OCI-LY1 (cell line): ENCODE data around the gene CYB5R2.

ENCODE experiments used
- EZH2 ChIP-seq: fragments of 200-600 bp; sonication (generic), shearing (Covaris generic); IDR thresholded peaks from 2 replicates; pipeline ENCODE4 v1.8.0; 2017; ENCODE audit warnings: borderline replicate concordance, mixed run types, mild to moderate bottlenecking, antibody characterized with exemption, low read length, moderate library complexity, mixed read lengths
- TF ChIP-seq, protein P1 (sequence below): fragments of 200-600 bp; sonication (generic), shearing (Covaris generic); IDR thresholded peaks from 2 replicates; pipeline ENCODE4 v1.5.1; 2017; ENCODE audit warnings: mild to moderate bottlenecking, antibody characterized with exemption, low read length, moderate library complexity, mixed read lengths

DNA sequence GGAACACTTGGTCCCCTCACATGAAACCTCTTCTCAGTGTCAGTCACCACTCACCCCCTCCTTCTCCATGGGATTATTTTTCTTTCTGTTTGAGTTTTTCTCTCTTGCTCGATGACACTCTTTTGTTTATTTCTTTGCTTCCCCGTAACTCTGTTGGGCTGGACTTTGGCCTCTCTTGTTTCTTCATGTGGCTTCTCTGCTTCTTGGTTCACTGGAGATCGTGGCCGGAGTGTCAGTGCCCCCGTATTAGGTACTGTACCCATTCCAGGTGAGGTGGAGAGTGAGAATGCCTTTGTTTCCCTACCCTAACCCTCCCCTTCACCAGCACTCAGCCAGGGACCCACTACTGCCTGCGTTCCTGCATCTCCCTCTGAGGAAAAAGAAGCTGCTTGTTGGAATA is 32.5 kb downstream of the CYB5R2 start:
- TF ChIP-seq, protein P1, sequence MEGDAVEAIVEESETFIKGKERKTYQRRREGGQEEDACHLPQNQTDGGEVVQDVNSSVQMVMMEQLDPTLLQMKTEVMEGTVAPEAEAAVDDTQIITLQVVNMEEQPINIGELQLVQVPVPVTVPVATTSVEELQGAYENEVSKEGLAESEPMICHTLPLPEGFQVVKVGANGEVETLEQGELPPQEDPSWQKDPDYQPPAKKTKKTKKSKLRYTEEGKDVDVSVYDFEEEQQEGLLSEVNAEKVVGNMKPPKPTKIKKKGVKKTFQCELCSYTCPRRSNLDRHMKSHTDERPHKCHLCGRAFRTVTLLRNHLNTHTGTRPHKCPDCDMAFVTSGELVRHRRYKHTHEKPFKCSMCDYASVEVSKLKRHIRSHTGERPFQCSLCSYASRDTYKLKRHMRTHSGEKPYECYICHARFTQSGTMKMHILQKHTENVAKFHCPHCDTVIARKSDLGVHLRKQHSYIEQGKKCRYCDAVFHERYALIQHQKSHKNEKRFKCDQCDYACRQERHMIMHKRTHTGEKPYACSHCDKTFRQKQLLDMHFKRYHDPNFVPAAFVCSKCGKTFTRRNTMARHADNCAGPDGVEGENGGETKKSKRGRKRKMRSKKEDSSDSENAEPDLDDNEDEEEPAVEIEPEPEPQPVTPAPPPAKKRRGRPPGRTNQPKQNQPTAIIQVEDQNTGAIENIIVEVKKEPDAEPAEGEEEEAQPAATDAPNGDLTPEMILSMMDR, result no peak
- no peak for TF ChIP-seq EZH2
